Common myeloid progenitor, CD34-positive (primary cell): ENCODE measurements around the gene MAN2B2.

ENCODE experiments used
- CTCF ChIA-PET: fragments of 350-600 bp; sonication (Branson Sonifier 250); formaldehyde crosslinking; loops from one replicate; lab custom pipeline; 2021; ENCODE audit warnings: antibody characterized with exemption; lab: Charles Lee
- POLR2A ChIA-PET: fragments of 350-600 bp; sonication (Branson Sonifier 250); formaldehyde crosslinking; loops from one replicate; lab custom pipeline; 2021; ENCODE audit warnings: antibody characterized with exemption; lab: Charles Lee
- DNase-seq, 3 donors: peaks; one replicate each; pipeline versions ENCODE4 v3.0.0 to v3.0.0-alpha.2; 2013
- H3K27ac ChIP-seq, 2 experiments: 1 replicate in 1 of 2; 2 replicates in 1 of 2; pipeline ENCODE4 v1.7.0; 2013; ENCODE audit warnings: inconsistent platforms in 2 of 2, low read length in 2 of 2, mild to moderate bottlenecking in 2 of 2, low read depth in 1 of 2, moderate library complexity in 1 of 2; ENCODE audit not compliant: severe bottlenecking in 2 of 2, insufficient read depth in 1 of 2, poor library complexity in 1 of 2
- H3K27me3 ChIP-seq, 5 experiments: replicated peaks in 2 of 5; 1 replicate in 3 of 5; 2 replicates in 2 of 5; pipeline versions ENCODE4 v1.6.1 to v1.7.0; 2013; ENCODE audit warnings: low read length in 4 of 5, mild to moderate bottlenecking in 2 of 5, moderate library complexity in 2 of 5, inconsistent platforms in 1 of 5; ENCODE audit not compliant: insufficient read depth in 5 of 5, control insufficient read depth in 4 of 5
- H3K36me3 ChIP-seq, 4 experiments: 1 replicate in 2 of 4; 2 replicates in 2 of 4; pipeline versions ENCODE4 v1.6.1 to v1.7.0; 2013; ENCODE audit warnings: low read length in 3 of 4, control low read depth in 1 of 4, mild to moderate bottlenecking in 1 of 4; ENCODE audit not compliant: control insufficient read depth in 4 of 4, insufficient read depth in 4 of 4
- H3K4me1 ChIP-seq, 4 experiments: 1 replicate in 3 of 4; 2 replicates in 1 of 4; pipeline versions ENCODE4 v1.6.1 to v1.7.1; 2013; ENCODE audit warnings: low read length in 3 of 4, mild to moderate bottlenecking in 3 of 4, control low read depth in 1 of 4, inconsistent platforms in 1 of 4, moderate library complexity in 1 of 4; ENCODE audit not compliant: control insufficient read depth in 4 of 4, insufficient read depth in 4 of 4; ENCODE audit errors: control extremely low read depth in 1 of 4
- H3K4me3 ChIP-seq, 7 experiments: 1 replicate in 4 of 7; 2 replicates in 3 of 7; pipeline versions ENCODE4 v1.5.1 to v1.7.0; 2013; ENCODE audit warnings: mild to moderate bottlenecking in 7 of 7, low read length in 6 of 7, moderate library complexity in 6 of 7, inconsistent platforms in 2 of 7, low read depth in 2 of 7, control low read depth in 1 of 7; ENCODE audit not compliant: insufficient read depth in 4 of 7, control insufficient read depth in 1 of 7; ENCODE audit errors: extremely low read depth in 1 of 7
- H3K9me3 ChIP-seq, 5 experiments: 1 replicate in 4 of 5; 2 replicates in 1 of 5; pipeline versions ENCODE4 v1.6.1 to v1.7.1; 2013; ENCODE audit warnings: low read length in 4 of 5, mild to moderate bottlenecking in 2 of 5, inconsistent platforms in 1 of 5, low read depth in 1 of 5, moderate library complexity in 1 of 5; ENCODE audit not compliant: control insufficient read depth in 4 of 5, insufficient read depth in 2 of 5; ENCODE audit errors: control extremely low read depth in 1 of 5
- WGBS: methylation state at CpG from one replicate; pipeline ENCODE4 v1.1.5; 2013; ENCODE audit not compliant: insufficient coverage; 5-methylcytosine and 5-hydroxymethylcytosine counted together

MAN2B2 gene

GRCh38 chr4:6573986-6574746, 823 bp upstream of the MAN2B2 start:
- H3K27me3 ChIP-seq = peaks cover 0 to 30% (median 22%) of the 10 kb centered on the region in 5 experiments
- peak overlapping the region in 6 of 7 experiments; percentile 25 to 92 (median 82) for H3K4me3 ChIP-seq
- H3K36me3 ChIP-seq = peaks cover 2 to 20% (median 14%) of the 10 kb centered on the region in 4 experiments
- H3K4me1 ChIP-seq = peaks cover 0 to 15% (median 14%) of the 10 kb centered on the region in 4 experiments
- DNase-seq = no peak
- H3K9me3 ChIP-seq = peaks cover 0 to 5% (median 3%) of the 10 kb centered on the region in 5 experiments
- POLR2A ChIA-PET = no interaction called here
- 56% methylated on average over 9 of the region's 16 CpGs for WGBS
- H3K27ac ChIP-seq = no peak overlapping the region
- CTCF ChIA-PET = no interaction called here

DNA sequence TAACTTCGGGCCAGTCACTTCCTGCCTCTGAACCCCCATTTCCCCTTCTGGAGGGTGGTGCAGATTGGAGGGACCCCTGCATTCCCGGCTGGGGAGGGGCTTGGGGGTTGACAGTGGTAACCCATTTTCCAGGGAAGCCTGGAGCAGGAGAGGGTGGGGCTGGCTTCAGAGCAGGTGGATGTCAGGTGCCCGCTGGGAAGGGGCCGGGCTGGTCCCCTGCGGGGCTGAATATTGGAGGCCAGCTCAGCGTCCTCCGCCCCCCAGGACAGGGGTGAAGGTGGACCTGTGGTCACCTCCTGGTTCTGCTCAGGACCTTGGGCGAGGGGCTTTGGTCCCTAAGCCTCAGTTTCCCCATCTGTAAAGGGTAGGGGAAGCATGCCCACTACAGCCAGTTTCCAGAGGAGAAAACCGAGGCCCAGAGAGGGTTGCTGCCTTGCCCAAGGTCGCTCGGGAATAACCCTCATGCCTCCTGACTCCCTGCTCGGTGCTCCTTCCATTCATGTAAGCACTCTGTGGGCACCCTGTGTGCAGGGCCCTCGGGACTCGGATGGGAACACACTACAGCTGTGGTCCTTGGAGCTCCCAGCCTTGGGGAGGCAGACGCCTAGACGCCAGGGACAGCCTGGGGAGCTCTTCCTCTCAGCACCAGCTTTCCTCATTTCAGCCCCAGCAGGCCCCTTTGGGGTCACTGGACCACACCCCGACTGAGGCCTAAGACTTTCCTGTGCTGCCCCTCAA, 683 bp downstream of the MAN2B2 start:
- Histone ChIP-seq H3K27me3 (peaks cover 0 to 30% (median 17%) of the 10 kb centered on the region in 5 experiments), H3K36me3 (peaks cover 2 to 34% (median 28%) of the 10 kb centered on the region in 4 experiments), H3K4me1 (peaks cover 0 to 15% (median 14%) of the 10 kb centered on the region in 4 experiments), H3K9me3 (peaks cover 0 to 5% (median 3%) of the 10 kb centered on the region in 5 experiments), H3K27ac (peak overlapping the region in 1 of 2 experiments; percentile 66), H3K4me3 (peak overlapping the region; percentile 25 to 92 (median 81))
- ChIA-PET CTCF (interaction anchor here (0.7 kb wide), 1 partner anchor 30 kb away, joined by 3 read pairs; no protein-coding TSS in a partner anchor), POLR2A (no interaction called here)
- 88% methylated on average over 15 of the region's 17 CpGs for WGBS
- DNase-seq = no peak

- Histone ChIP-seq H3K9me3 (peaks cover 0 to 2% (median 1%) of the 10 kb centered on the region in 5 experiments), H3K27ac (no peak overlapping the region), H3K4me3 (no peak overlapping the region), H3K36me3 (peaks cover 2 to 40% (median 34%) of the 10 kb centered on the region in 4 experiments), H3K27me3 (peaks cover 0 to 25% (median 16%) of the 10 kb centered on the region in 5 experiments), H3K4me1 (peaks cover 0 to 15% (median 14%) of the 10 kb centered on the region in 4 experiments)
- ChIA-PET POLR2A (no interaction called here), CTCF (interaction anchor here (0.7 kb wide), 1 partner anchor 31 kb away, joined by 3 read pairs; no protein-coding TSS in a partner anchor)
- 98% methylated on average over 16 of the region's 16 CpGs for WGBS
- DNase-seq = no peak
These were observed 1.5 kb downstream of the MAN2B2 start for GRCh38 chr4:6576512-6576911.

GRCh38 chr4:6576932-6577331, 1.9 kb downstream of the MAN2B2 start:
- DNase-seq = no peak
- Histone ChIP-seq H3K9me3 (no peaks in the 10 kb centered on the region), H3K36me3 (peaks cover 2 to 45% (median 37%) of the 10 kb centered on the region in 4 experiments), H3K27me3 (peaks cover 0 to 20% (median 13%) of the 10 kb centered on the region in 5 experiments), H3K4me3 (no peak overlapping the region), H3K4me1 (peaks cover 0 to 15% (median 14%) of the 10 kb centered on the region in 4 experiments), H3K27ac (no peak overlapping the region)
- ChIA-PET CTCF (no interaction called here), POLR2A (no interaction called here)
- WGBS = 99% methylated on average over 9 of the region's 9 CpGs

- H3K36me3 ChIP-seq = peaks cover 2 to 49% (median 38%) of the 10 kb centered on the region in 4 experiments
- CTCF ChIA-PET = no interaction called here
- H3K9me3 ChIP-seq = no peaks in the 10 kb centered on the region
- H3K4me1 ChIP-seq = peaks cover 0 to 15% (median 14%) of the 10 kb centered on the region in 4 experiments
- over 99% methylated on average over 10 of the region's 10 CpGs for WGBS
- POLR2A ChIA-PET = no interaction called here
- H3K4me3 ChIP-seq = no peak overlapping the region
- no peak for DNase-seq
- H3K27me3 ChIP-seq = peaks cover 0 to 17% (median 12%) of the 10 kb centered on the region in 5 experiments
- H3K27ac ChIP-seq = no peak overlapping the region
These were observed 2.4 kb downstream of the MAN2B2 start for GRCh38 chr4:6577409-6577808.

- POLR2A ChIA-PET = no interaction called here
- Histone ChIP-seq H3K27me3 (peaks cover 0 to 10% (median 7%) of the 10 kb centered on the region in 5 experiments), H3K27ac (no peak overlapping the region), H3K4me3 (no peak overlapping the region), H3K36me3 (peaks cover 6 to 56% (median 43%) of the 10 kb centered on the region in 4 experiments), H3K4me1 (peaks cover 0 to 15% (median 14%) of the 10 kb centered on the region in 4 experiments), H3K9me3 (peaks cover 0 to 6% (median 3%) of the 10 kb centered on the region in 5 experiments)
- CTCF ChIA-PET = no interaction called here
- 95% methylated on average over 9 of the region's 9 CpGs for WGBS
- no peak for DNase-seq
These were observed 3.2 kb downstream of the MAN2B2 start for GRCh38 chr4:6578221-6578620.
